GM12874 (cell line): ENCODE data around the gene SLC12A8.

Experiments
- TF ChIP-seq, protein P1 (sequence below): IDR thresholded peaks from 2 replicates; pipeline ENCODE4 v1.5.1; 2011; ENCODE audit warnings: low read depth, mild to moderate bottlenecking, control low read depth, low read length, moderate library complexity; ENCODE audit not compliant: insufficient read depth

The SLC12A8 gene

DNA sequence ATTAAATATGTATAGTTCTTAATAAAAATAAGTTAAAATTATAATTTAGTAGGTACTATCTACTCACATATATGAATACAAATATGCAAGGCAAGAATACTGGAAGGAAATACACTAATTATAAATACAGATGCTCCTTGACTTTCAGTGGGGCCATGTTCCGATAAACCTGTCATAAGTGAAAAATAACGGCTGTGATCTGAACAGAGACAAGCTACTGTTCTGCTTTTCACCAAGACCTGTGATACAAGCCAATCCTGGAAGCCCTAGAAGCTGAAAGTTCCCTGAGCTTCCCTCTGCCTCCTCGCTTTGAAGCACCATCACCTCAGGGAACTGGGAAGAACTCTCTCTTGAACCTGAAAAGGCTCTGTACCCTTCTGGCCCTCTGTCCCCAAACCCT, 55.4 kb downstream of the SLC12A8 start:
- TF ChIP-seq, protein P1, sequence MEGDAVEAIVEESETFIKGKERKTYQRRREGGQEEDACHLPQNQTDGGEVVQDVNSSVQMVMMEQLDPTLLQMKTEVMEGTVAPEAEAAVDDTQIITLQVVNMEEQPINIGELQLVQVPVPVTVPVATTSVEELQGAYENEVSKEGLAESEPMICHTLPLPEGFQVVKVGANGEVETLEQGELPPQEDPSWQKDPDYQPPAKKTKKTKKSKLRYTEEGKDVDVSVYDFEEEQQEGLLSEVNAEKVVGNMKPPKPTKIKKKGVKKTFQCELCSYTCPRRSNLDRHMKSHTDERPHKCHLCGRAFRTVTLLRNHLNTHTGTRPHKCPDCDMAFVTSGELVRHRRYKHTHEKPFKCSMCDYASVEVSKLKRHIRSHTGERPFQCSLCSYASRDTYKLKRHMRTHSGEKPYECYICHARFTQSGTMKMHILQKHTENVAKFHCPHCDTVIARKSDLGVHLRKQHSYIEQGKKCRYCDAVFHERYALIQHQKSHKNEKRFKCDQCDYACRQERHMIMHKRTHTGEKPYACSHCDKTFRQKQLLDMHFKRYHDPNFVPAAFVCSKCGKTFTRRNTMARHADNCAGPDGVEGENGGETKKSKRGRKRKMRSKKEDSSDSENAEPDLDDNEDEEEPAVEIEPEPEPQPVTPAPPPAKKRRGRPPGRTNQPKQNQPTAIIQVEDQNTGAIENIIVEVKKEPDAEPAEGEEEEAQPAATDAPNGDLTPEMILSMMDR = no peak

DNA sequence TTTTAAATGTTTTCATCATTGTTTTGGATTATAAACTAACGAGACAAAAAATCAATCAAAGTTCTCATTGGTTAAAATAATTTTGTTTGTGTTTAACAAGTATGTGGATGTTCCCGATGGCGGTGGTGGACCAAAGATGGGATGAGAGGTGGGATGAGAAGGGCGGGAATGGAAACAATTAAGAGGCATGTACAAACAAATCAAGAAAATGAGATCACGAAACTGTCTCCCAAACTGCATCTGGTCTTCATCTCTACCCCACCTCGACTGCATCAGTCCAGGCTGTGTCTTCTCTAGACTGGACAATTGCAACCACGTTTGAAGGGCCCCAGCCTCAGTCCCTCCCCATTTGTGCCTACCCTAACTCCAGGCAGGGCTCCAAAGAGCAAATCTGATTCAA, 56.1 kb downstream of the SLC12A8 start:
- TF ChIP-seq, protein P1 = no peak

DNA sequence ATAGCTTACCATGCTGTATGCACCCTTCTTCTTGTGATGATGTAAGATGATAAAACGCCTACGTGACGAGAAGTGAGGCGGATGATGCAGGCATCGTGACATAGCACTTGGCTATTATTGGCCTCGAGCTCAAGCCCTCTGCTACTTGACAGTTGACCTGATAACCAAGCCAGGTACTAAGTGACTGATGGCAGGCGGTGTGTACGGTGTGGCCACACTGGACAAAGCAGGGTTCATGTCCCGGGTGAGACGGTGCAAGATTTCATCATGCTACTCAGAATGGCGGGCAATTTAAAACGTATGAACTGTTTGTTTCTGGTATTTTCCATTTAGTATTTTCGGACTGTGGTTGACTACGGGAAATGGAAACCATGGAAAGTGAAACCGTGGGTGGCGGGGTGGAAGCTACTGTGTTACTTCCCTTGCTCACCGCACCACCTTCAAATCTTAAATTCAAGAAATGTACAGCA, 57.7 kb downstream of the SLC12A8 start:
- TF ChIP-seq, protein P1 = no peak

GRCh38 chr3:125154110-125154509, 58.4 kb downstream of the SLC12A8 start:
- TF ChIP-seq, protein P1 = no peak

GRCh38 chr3:125152951-125153350, 59.6 kb downstream of the SLC12A8 start:
- TF ChIP-seq, protein P1 = no peak

DNA sequence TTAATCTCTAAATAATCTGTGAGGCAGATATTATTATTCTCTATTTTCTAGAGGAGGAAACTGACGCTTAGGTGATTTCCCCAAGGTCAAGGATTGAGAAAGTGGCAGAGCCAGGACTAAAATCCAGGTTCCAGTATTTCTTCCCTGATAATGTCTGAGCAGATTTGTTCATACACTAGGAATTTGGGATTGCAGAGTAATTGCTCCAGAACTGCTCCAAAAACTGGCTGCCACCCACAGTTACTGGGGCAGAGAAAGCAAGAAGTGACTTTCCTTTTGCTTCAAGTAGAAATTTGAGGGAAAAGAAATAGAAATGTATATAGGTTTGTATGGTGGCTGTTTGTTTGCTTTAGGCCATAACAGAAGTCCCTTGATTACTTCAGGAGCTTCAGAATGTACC, 60.6 kb downstream of the SLC12A8 start:
- TF ChIP-seq, protein P1 = no peak

DNA sequence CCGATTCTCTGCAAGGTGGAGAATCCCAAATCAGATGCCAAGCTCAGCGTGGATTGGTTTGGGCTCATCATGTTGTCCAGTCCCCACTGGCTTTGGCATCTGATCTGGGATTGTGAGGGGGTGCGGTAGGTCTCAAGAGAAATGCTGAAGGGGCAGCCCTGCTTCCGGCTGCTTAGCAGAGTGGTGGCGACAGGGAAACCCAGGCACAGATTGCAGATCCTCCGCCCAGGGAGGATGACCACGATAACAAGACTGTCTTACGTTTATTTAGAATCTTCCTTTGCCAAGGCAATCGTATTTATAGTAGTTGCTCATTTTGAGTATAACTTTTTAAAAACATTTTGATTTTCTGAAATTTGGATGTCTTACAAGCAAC, 61.1 kb downstream of the SLC12A8 start:
- TF ChIP-seq, protein P1 = no peak
